PFSK-1 (cell line): ENCODE data around the gene PIAS3.
A peak's percentile ranks its signal among the peaks of the same experiment; 100 is the strongest.

Experiments
- FOXP2 ChIP-seq: optimal IDR thresholded peaks from 2 replicates; pipeline ENCODE3; 2011; ENCODE audit warnings: borderline replicate concordance, control low read depth, inconsistent platforms; ENCODE audit not compliant: insufficient read depth; ENCODE audit errors: extremely low read length, extremely low read depth
- POLR2AphosphoS5 ChIP-seq: IDR thresholded peaks from 2 replicates; pipeline ENCODE4 v1.6.1; 2012; ENCODE audit warnings: low read depth, mild to moderate bottlenecking, control low read depth, low read length, moderate library complexity
- REST ChIP-seq, 2 experiments: IDR thresholded peaks; 2 replicates each; pipeline versions ENCODE4 v1.6.1 to v1.8.0; 2011 to 2012; ENCODE audit warnings: low read depth in 2 of 2, low read length in 2 of 2, control low read depth in 1 of 2, inconsistent platforms in 1 of 2, mild to moderate bottlenecking in 1 of 2, moderate library complexity in 1 of 2; ENCODE audit not compliant: insufficient read depth in 1 of 2
- SIN3A ChIP-seq: IDR thresholded peaks from 2 replicates; pipeline ENCODE4 v1.6.1; 2012; ENCODE audit warnings: mild to moderate bottlenecking, low read length, moderate library complexity, borderline replicate concordance; ENCODE audit not compliant: insufficient read depth
- TAF1 ChIP-seq: IDR thresholded peaks from 2 replicates; pipeline ENCODE4 v1.6.1; 2012; ENCODE audit warnings: low read length, control low read depth, borderline replicate concordance; ENCODE audit not compliant: insufficient read depth

PIAS3 gene

GRCh38 chr1:145891587-145892485, 33.0 kb upstream of the PIAS3 start:
- TF ChIP-seq SIN3A (peak; percentile 5; the same call in 1 of the 2 replicates), POLR2AphosphoS5 (peak; percentile 50; the same call in 1 of the 2 replicates), TAF1 (no peak), REST (IDR thresholded peaks at IDR 0.05; ENCODE audit: insufficient read depth in 1 of 2, low read depth in 2 of 2, low read length in 2 of 2) (peak in 1 of 2 experiments; percentile 61; a peak in 1 of 4 replicates), FOXP2 (peak; percentile 97)

GRCh38 chr1:145891143-145891542, 32.3 kb upstream of the PIAS3 start:
- no peak for TF ChIP-seq SIN3A
- TF ChIP-seq TAF1, result no peak
- TF ChIP-seq FOXP2, result no peak

GRCh38 chr1:145889722-145890121, 30.8 kb upstream of the PIAS3 start:
- TF ChIP-seq POLR2AphosphoS5 (no peak), FOXP2 (no peak), TAF1 (no peak), SIN3A (no peak), REST (IDR thresholded peaks at IDR 0.05; ENCODE audit: insufficient read depth in 1 of 2, low read depth in 2 of 2, low read length in 2 of 2) (no peak)

- no peak for TF ChIP-seq FOXP2
- no peak for TF ChIP-seq POLR2AphosphoS5
- TF ChIP-seq TAF1, result no peak
- no peak for TF ChIP-seq SIN3A
- TF ChIP-seq REST (IDR thresholded peaks at IDR 0.05; ENCODE audit: insufficient read depth in 1 of 2, low read depth in 2 of 2, low read length in 2 of 2), result no peak
These were observed 28.8 kb upstream of the PIAS3 start for GRCh38 chr1:145887631-145888030.

- TF ChIP-seq TAF1, result no peak
- TF ChIP-seq SIN3A, result no peak
- no peak for TF ChIP-seq POLR2AphosphoS5
- no peak for TF ChIP-seq REST (IDR thresholded peaks at IDR 0.05; ENCODE audit: insufficient read depth in 1 of 2, low read depth in 2 of 2, low read length in 2 of 2)
- no peak for TF ChIP-seq FOXP2
These were observed 27.9 kb upstream of the PIAS3 start for GRCh38 chr1:145886816-145887215.
